PFSK-1 (cell line): ENCODE measurements around the gene CCNI.

Experiments used
- POLR2AphosphoS5 ChIP-seq: IDR thresholded peaks from 2 replicates; pipeline ENCODE4 v1.6.1; 2012; ENCODE audit warnings: low read depth, mild to moderate bottlenecking, control low read depth, low read length, moderate library complexity
- SIN3A ChIP-seq: IDR thresholded peaks from 2 replicates; pipeline ENCODE4 v1.6.1; 2012; ENCODE audit warnings: mild to moderate bottlenecking, low read length, moderate library complexity, borderline replicate concordance; ENCODE audit not compliant: insufficient read depth
- TAF1 ChIP-seq: IDR thresholded peaks from 2 replicates; pipeline ENCODE4 v1.6.1; 2012; ENCODE audit warnings: low read length, control low read depth, borderline replicate concordance; ENCODE audit not compliant: insufficient read depth

DNA sequence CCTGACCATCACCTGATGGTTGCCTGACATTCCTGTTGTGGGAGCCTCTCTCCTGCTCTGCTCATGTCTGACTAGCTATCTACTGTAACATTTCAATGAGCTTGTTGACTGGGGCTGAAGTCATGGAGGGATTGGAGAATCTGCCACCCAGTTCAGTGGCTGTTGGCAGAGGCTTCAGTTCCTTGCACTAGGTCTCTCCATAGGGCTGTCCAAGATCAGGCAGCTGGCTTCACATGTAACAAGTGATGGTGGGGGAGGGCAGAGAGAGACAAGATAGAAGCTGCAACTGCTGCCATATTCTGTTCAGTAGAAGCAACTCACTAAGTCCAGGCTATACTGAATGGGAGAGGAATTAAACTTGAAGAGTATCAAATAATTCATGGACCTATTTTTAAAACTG is 14.1 kb upstream of the CCNI start:
- TF ChIP-seq TAF1 (no peak), SIN3A (no peak), POLR2AphosphoS5 (no peak)
